ENCODE data around the gene A2M. TPM values are rescaled to one million over a fixed set of nuclear protein-coding genes. Genes with fewer than 3 reads are reported as not detected.

The A2M gene
- total RNA-seq, 2 experiments from 2014 or later, result 0.16 TPM; not detected in 1

DNA sequence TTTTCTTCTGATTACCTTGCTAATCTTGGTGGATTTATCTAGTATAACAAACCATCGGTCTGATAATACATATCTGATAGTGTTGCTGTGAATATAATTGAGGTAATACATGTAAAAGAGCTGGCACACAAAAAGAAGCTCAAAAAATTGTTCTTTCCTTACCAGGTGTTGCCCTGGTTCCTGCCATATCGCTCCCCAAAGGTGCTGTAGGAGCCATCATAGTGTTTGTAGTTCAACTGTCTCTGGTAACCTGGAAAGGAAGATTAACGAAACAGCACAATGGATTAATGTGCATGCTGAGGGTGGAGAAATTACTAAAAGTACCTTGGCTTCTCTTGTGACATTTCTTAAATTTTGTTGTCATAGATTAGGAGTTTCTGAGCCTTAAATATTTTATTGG lies 36.6 kb downstream of the A2M start:
- CTCF ChIA-PET, result interaction anchor here (0.5 to 2.0 kb wide), 7 partner anchors 11 to 827 kb away, joined by 3 to 7 read pairs (median 3); no protein-coding TSS in a partner anchor
- Mint-ChIP-seq H3K27ac (no peak overlapping the region), H3K4me3 (no peak overlapping the region), H3K36me3 (ENCODE audit: low read depth) (no peaks in the 10 kb centered on the region), H3K9me3 (ENCODE audit: low read depth) (peaks cover 12% of the 10 kb centered on the region), H3K27me3 (no peaks in the 10 kb centered on the region), H3K4me1 (no peaks in the 10 kb centered on the region)
- POLR2A ChIA-PET, result no interaction called here
- ATAC-seq (no peak), DNase-seq (no peak)
- intact Hi-C loops (cut with DNase I, micrococcal nuclease), result no loop called here

DNA sequence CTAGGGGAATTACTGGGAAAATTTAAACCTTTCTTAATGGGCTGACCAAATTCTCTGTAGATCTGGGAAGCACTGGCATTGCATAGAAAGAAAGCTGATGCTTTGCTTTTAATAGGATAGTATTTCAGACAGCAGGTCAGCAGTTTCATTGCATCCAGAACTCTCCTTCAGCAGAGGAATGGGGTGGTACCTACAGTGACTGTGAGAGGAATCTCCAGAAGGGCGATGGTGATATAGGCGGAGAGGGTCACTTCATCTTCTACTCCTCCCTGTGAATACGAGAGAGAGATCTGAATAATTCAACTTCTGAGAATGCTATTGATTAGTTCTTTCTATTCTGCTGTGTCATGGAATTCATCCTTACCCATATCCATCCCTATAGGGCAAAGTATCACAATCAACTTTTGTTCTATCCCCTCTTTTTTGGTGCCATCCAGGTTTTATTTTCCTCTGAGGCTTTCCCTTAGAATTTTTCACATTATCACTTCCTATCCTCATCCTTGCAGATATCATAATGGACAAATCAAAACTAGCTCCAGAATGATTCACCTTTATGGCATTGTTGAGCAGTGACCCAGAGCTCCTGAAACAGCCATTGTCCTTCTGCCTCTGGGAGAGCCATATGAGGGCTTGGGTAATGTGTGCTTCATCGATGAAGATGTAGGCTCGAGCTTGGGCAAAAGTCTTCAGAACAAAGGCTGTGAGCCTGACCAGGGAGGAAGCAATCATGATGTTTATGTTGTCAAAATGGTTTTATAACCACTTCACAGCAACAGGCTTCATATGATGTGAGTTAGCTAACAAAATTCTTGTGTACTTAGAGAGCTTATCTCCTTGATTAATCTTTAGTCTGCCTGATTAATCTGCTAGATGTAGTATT lies 38.3 kb downstream of the A2M start:
- Mint-ChIP-seq H3K4me3 (no peak overlapping the region), H3K27me3 (no peaks in the 10 kb centered on the region), H3K4me1 (no peaks in the 10 kb centered on the region), H3K27ac (no peak overlapping the region), H3K9me3 (ENCODE audit: low read depth) (peaks cover 5% of the 10 kb centered on the region), H3K36me3 (ENCODE audit: low read depth) (no peaks in the 10 kb centered on the region)
- intact Hi-C loops (cut with DNase I, micrococcal nuclease), result no loop called here
- DNase-seq (no peak), ATAC-seq (no peak)
- ChIA-PET CTCF (interaction anchor here (0.9 kb wide), 1 partner anchor 187 kb away, joined by 3 read pairs; no protein-coding TSS in a partner anchor), POLR2A (interaction anchor here (0.5 kb wide), 1 partner anchor 531 kb away, joined by 8 read pairs; no protein-coding TSS in a partner anchor)

DNA sequence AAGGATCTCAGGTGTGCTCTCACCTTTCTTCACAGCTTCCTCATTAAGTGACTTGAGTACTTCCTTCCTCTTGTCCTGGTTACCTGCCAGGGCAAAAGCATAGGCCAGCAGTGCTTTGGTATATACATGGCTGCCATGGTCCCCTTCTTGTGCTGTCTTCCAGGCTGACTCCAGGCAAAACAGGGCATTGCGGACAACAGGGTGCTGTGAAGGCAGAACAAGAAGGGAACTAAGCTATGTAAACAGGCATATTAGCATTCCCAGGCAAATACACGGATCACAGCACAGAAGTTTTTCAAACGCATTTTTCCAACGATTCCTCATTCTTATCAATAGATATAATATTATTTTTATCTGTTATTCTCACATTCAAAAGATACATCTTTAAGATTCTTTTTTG lies 39.0 kb downstream of the A2M start:
- ChIA-PET CTCF (no interaction called here), POLR2A (no interaction called here)
- intact Hi-C loops (cut with DNase I, micrococcal nuclease), result no loop called here
- H3K36me3 Mint-ChIP-seq (ENCODE audit: low read depth), result no peaks in the 10 kb centered on the region
- no peaks in the 10 kb centered on the region for H3K4me1 Mint-ChIP-seq
- no peak overlapping the region for H3K27ac Mint-ChIP-seq
- peaks cover 4% of the 10 kb centered on the region for H3K9me3 Mint-ChIP-seq (ENCODE audit: low read depth)
- H3K27me3 Mint-ChIP-seq, result no peaks in the 10 kb centered on the region
- ATAC-seq, result no peak
- no peak for DNase-seq
- no peak overlapping the region for H3K4me3 Mint-ChIP-seq

DNA sequence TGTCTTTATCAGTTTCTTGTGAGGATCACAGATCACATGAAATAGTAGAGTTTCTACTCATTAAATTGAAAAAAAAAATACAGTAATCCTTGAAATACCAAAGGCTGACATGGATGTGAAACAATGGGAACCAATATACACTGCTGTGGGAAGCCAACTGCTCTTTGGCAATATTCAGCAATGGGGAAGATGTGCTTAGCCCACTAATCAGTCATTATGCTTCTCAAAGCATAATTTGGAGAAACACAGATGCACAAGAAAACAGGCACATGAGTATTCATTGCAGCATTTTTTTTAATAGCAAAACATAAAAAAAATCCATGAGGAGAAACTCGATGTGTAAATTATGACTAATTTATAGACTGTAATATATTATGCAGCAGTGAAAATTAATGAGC lies 40.6 kb downstream of the A2M start:
- H3K27ac Mint-ChIP-seq, result no peak overlapping the region
- POLR2A ChIA-PET, result no interaction called here
- H3K4me3 Mint-ChIP-seq, result no peak overlapping the region
- H3K9me3 Mint-ChIP-seq (ENCODE audit: low read depth), result no peaks in the 10 kb centered on the region
- ATAC-seq (no peak), DNase-seq (no peak)
- H3K27me3 Mint-ChIP-seq, result no peaks in the 10 kb centered on the region
- intact Hi-C loops (cut with DNase I, micrococcal nuclease), result no loop called here
- no peaks in the 10 kb centered on the region for H3K36me3 Mint-ChIP-seq (ENCODE audit: low read depth)
- H3K4me1 Mint-ChIP-seq, result no peaks in the 10 kb centered on the region
- CTCF ChIA-PET, result no interaction called here

DNA sequence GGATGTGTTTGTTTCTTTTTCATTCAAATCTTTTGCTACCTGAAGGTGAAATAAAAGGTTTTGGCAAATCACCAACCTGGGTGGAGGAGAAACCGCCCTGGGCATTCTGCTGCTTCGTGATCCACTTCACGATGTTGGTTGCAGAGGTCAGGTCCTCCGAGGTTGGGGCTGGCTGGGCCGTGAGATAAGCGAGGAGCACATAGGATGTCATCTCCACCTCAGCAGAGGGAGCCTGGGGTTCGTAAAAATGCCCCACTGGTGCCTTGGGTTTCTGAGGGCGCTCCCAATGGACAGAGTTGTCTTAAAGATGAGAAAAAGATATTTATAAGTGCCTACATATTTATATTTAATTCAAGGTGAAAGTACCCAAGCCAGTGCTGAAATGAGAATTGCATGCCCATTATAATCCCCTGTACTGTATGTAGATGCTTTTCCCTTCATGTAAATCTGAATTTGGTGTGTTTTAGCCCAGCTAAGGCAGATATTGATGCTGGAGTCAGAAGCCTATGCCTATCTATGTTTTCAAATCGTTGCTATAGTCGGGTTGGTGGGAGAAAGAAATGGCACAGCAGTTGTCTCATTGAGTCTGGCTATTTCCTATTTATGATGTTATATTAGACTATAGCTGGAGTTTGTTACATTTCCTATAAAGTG lies 41.1 kb downstream of the A2M start:
- CTCF ChIA-PET, result no interaction called here
- no peak for ATAC-seq

DNA sequence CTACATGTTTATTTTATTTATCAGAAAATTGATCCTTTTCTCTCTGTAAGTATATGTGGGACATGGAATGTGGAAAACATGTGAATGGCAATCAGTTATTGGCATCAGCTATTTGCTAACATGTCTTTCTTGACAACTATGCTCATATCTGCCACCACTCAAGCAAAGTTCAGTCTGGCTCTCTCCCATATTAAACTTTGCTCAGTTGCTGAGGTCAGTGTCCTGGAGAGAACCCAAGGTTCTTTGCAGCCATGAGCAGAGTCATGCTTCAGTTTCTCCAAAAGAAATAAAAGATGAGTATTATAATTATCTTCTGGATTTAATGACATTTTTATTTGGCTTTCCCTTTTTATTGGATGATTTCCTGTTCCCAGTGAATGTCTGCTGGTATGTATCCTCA lies 42.6 kb downstream of the A2M start:
- no peak for DNase-seq
- no peak overlapping the region for H3K27ac Mint-ChIP-seq
- intact Hi-C loops (cut with DNase I, micrococcal nuclease), result no loop called here
- H3K27me3 Mint-ChIP-seq, result no peaks in the 10 kb centered on the region
- no peak for ATAC-seq
- no peaks in the 10 kb centered on the region for H3K36me3 Mint-ChIP-seq (ENCODE audit: low read depth)
- ChIA-PET CTCF (interaction anchor here (1.1 kb wide), 1 partner anchor 274 kb away, joined by 6 read pairs; no protein-coding TSS in a partner anchor), POLR2A (no interaction called here)
- H3K9me3 Mint-ChIP-seq (ENCODE audit: low read depth), result no peaks in the 10 kb centered on the region
- H3K4me3 Mint-ChIP-seq, result no peak overlapping the region
- no peaks in the 10 kb centered on the region for H3K4me1 Mint-ChIP-seq

More for the DNA sequence above, 41.1 kb downstream of the A2M start:
- H3K9me3 Mint-ChIP-seq (ENCODE audit: low read depth), result no peaks in the 10 kb centered on the region
- DNase-seq, result no peak
- POLR2A ChIA-PET, result no interaction called here
- no peaks in the 10 kb centered on the region for H3K27me3 Mint-ChIP-seq
- intact Hi-C loops (cut with DNase I, micrococcal nuclease), result no loop called here
- H3K27ac Mint-ChIP-seq, result no peak overlapping the region
- H3K36me3 Mint-ChIP-seq (ENCODE audit: low read depth), result no peaks in the 10 kb centered on the region
- H3K4me3 Mint-ChIP-seq, result no peak overlapping the region
- H3K4me1 Mint-ChIP-seq, result no peaks in the 10 kb centered on the region

DNA sequence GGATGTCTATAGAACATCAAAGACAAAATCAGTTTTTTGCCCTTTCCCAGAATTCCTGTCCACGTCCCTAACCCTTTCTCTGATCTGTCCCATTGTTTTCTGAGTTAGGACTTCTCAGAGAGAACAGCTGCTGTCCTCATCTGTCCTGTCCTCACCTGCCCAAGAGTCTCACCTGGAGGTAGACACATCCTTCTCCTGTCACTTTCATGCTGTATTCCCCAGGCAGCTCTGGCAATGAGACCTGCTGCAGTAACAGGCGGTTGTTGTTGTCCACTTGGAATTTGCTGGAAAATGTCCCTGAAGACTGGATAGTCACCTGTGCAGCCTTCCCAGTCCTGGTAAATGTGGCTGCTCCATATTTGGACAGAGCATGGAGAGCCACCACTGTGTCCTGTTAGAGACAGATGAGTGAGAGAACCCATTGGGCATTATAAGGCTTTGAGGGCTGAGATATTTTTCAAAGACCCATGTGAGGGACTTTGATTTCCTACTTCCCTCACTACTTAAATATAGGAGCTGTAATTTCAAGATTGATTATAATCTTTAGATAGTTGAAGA lies 43.2 kb downstream of the A2M start:
- Mint-ChIP-seq H3K27ac (no peak overlapping the region), H3K4me3 (no peak overlapping the region), H3K36me3 (ENCODE audit: low read depth) (no peaks in the 10 kb centered on the region), H3K4me1 (no peaks in the 10 kb centered on the region), H3K9me3 (ENCODE audit: low read depth) (no peaks in the 10 kb centered on the region), H3K27me3 (no peaks in the 10 kb centered on the region)
- DNase-seq (no peak), ATAC-seq (no peak)
- intact Hi-C loops (cut with DNase I, micrococcal nuclease), result no loop called here
- POLR2A ChIA-PET, result no interaction called here
- CTCF ChIA-PET, result interaction anchor here (0.8 to 1.1 kb wide), 2 partner anchors 8 to 275 kb away, joined by 3 to 6 read pairs; no protein-coding TSS in a partner anchor

DNA sequence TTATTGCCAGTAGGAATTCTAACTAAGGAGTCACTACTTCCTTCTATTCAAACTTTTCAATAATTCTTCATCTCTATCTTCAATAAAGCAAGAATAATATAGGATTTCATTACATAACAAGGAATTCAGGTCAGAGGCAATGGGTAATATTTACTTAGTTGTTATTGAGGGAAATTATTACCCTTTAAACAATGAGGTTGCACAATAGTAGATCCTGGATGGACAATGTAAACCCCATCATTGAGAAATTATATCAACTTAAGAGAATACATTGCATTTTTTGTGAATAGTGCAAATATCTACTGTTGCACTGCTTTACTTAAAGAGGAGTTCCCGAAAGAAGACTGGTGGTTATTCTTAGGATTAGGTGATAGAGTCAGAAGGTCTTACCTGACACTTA lies 43.8 kb downstream of the A2M start:
- intact Hi-C loops (cut with DNase I, micrococcal nuclease), result no loop called here
- ATAC-seq (no peak), DNase-seq (no peak)
- ChIA-PET CTCF (interaction anchor here (0.6 to 0.8 kb wide), 2 partner anchors 8 to 11 kb away, joined by 3 read pairs; no protein-coding TSS in a partner anchor), POLR2A (no interaction called here)
- no peak overlapping the region for H3K27ac Mint-ChIP-seq
- no peak overlapping the region for H3K4me3 Mint-ChIP-seq
- no peaks in the 10 kb centered on the region for H3K9me3 Mint-ChIP-seq (ENCODE audit: low read depth)
- H3K36me3 Mint-ChIP-seq (ENCODE audit: low read depth), result no peaks in the 10 kb centered on the region
- peaks cover 2% of the 10 kb centered on the region for H3K27me3 Mint-ChIP-seq
- H3K4me1 Mint-ChIP-seq, result no peaks in the 10 kb centered on the region

DNA sequence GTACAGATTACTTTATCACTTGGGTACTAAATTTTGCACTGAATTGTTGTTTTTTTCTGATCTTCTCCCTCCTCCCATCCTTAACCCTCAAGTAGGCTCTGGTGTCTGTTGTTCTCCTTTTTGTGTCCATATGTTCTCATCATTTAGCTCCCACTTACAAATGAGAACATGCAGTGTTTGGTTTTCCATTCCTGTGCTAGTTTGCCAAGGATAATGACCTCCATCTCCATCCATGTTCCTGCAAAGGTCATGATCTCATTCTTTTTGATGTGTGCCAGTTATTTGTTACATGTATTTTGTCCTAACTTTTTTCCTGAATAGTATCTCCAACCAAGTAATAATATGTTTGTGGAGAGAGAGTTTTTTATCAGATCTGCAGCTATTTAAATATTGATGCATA lies 44.2 kb downstream of the A2M start:
- Mint-ChIP-seq H3K9me3 (ENCODE audit: low read depth) (no peaks in the 10 kb centered on the region), H3K36me3 (ENCODE audit: low read depth) (no peaks in the 10 kb centered on the region), H3K4me1 (no peaks in the 10 kb centered on the region), H3K4me3 (no peak overlapping the region), H3K27ac (no peak overlapping the region), H3K27me3 (peaks cover 2% of the 10 kb centered on the region)
- no peak for DNase-seq
- ATAC-seq, result no peak
- CTCF ChIA-PET, result interaction anchor here (0.6 to 1.3 kb wide), 2 partner anchors 11 to 22 kb away, joined by 3 read pairs; no protein-coding TSS in a partner anchor
- POLR2A ChIA-PET, result no interaction called here
- intact Hi-C loops (cut with DNase I, micrococcal nuclease), result no loop called here

DNA sequence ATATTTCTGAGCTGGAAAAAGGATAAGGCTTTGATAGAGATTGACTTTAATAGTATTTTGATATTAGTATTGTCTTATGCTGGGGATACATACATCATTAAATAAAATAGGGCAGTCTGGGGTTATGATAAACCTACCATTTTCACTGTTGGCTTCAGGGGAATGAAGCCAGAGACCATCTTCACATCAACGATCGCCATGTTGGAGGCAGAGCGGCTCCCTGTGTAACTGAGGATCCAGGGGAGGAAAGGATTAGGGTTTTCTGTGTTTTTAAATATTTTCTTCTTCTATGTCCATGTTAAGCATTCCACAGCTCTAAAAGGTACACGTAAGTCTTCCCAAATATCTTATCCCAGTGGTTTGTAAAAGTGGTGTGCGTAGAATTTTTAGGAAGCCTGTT lies 45.4 kb downstream of the A2M start:
- Mint-ChIP-seq H3K4me1 (no peaks in the 10 kb centered on the region), H3K27me3 (peaks cover 2% of the 10 kb centered on the region), H3K4me3 (no peak overlapping the region), H3K27ac (no peak overlapping the region), H3K9me3 (ENCODE audit: low read depth) (no peaks in the 10 kb centered on the region), H3K36me3 (ENCODE audit: low read depth) (no peaks in the 10 kb centered on the region)
- no peak for ATAC-seq
- CTCF ChIA-PET, result interaction anchor here (1.3 kb wide), 1 partner anchor 21 kb away, joined by 3 read pairs; no protein-coding TSS in a partner anchor
- POLR2A ChIA-PET, result no interaction called here
- DNase-seq, result no peak
- intact Hi-C loops (cut with DNase I, micrococcal nuclease), result no loop called here

DNA sequence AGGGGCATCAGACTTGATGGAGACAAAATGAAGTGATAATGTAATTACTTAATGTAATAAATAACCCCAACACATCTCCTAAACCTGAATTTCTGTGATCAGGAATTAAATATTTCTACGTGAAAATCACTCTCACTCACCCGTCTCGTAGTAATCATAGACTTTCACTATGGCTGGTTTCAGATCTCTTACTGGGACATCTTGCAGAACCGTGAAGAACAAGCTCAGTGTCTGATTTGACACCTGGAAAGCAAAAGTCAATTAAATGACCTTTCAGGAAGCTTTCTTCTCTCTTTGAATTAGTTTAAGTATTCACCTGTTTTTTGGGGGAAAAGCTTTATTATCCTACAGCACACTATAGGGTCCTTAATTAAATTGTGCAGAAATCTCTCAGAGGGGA lies 47.1 kb downstream of the A2M start:
- DNase-seq (no peak), ATAC-seq (no peak)
- intact Hi-C loops (cut with DNase I, micrococcal nuclease), result no loop called here
- Mint-ChIP-seq H3K4me3 (no peak overlapping the region), H3K27ac (no peak overlapping the region), H3K27me3 (peaks cover 2% of the 10 kb centered on the region), H3K4me1 (peaks cover 6% of the 10 kb centered on the region), H3K36me3 (ENCODE audit: low read depth) (no peaks in the 10 kb centered on the region), H3K9me3 (ENCODE audit: low read depth) (no peaks in the 10 kb centered on the region)
- ChIA-PET CTCF (interaction anchor here (0.8 to 1.6 kb wide), 2 partner anchors 10 to 19 kb away, joined by 3 to 4 read pairs; no protein-coding TSS in a partner anchor), POLR2A (no interaction called here)

All from activated CD4-positive, alpha-beta T cell treated with anti-CD3 and anti-CD28 coated beads for 36 hours (primary cell).